NCI-H524 treated with DMSO at 0.1 percent for 48 hours (cell line): ENCODE measurements around the gene RETREG3.
"Not testable (repeated sequence)": the region's sequence is repeated elsewhere in the genome, so short reads cannot be mapped to it uniquely, and the experiment has no call there.

Source experiments
- DNase-seq: peaks from one replicate; lab custom pipeline; 2025; lab: John Stamatoyannopoulos, UW

The RETREG3 gene

DNA sequence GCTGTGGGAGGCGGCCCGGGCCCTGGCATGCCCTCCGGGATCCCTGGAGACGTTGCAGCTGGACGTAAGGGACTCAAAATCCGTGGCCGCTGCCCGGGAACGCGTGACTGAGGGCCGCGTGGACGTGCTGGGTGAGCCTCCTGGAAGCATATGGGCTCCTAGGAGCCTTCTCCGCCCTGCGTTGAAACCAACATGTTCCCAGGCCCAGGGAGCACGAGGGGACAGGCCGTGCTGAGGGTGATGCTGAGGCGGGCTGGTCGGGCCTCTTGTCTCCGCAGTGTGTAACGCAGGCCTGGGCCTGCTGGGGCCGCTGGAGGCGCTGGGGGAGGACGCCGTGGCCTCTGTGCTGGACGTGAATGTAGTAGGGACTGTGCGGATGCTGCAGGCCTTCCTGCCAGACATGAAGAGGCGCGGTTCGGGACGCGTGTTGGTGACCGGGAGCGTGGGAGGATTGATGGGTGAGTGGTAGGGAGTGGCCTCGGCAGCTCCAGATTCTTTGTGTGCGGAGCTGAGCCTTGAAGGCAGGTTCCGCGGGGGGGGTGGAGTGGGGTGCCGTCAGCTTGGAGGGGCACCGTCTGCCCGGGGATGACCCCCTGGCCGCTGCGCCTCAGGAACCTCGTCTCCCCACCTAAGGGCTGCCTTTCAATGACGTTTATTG lies 55.9 kb downstream of the RETREG3 start:
- DNase-seq = no peak

DNA sequence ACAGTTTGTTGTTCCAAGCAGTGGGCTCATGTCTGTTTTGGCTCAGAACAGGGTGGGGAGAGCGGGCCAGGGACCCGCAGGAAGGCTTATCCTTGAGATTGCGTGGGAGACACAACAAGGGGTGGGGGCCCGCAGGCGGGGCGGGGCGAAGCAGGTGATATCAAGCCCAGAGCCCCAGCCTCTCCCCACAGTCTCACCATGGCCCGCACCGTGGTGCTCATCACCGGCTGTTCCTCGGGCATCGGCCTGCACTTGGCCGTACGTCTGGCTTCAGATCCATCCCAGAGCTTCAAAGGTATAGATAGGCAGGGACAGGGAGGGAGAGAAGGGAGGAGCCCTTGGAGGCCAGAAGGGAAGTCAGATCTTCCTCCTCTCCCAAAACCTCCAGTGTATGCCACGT lies 56.4 kb downstream of the RETREG3 start, which contains the start of gene HSD17B1:
Gene HSD17B1 (plus strand): TSS at position 188 of the 400 bp plus-strand sequence. CDS start 11 bp downstream, at position 199.
- DNase-seq = not testable (repeated sequence)

DNA sequence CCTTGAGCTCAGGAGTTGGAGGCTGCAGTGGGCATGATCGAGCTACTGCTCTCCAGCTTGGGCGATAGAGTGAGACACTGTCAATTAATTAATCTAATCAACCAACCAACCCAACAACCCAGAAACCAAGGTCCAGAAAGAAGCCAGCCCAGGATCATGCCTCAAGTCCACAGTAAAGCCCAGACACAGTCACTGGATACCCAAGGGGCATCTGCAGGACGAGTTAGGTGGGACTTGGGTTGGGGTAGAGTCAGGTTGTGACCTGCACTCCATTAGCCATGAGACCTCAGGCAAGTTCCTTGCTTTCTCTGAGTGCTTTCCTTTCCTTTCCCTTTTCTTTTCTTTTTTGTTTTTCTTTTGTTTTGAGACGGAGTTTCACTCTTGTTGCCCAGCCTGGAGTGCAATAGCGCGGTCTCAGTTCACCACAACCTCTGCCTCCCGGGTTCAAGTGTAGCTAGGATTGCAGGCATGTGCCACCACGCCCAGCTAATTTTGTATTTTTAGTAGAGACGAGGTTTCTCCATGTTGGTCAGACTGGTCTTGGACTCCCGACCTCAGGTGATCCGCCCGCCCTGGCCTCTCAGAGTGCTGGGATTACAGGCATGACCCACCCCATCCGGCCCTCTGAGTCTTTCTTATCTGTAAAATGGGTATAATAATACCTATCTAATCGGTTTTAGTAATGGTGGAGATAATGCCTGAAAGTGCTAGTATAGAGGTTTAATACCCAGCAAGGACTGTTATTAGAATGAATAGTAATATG lies 60.0 kb downstream of the RETREG3 start:
- no peak for DNase-seq

DNA sequence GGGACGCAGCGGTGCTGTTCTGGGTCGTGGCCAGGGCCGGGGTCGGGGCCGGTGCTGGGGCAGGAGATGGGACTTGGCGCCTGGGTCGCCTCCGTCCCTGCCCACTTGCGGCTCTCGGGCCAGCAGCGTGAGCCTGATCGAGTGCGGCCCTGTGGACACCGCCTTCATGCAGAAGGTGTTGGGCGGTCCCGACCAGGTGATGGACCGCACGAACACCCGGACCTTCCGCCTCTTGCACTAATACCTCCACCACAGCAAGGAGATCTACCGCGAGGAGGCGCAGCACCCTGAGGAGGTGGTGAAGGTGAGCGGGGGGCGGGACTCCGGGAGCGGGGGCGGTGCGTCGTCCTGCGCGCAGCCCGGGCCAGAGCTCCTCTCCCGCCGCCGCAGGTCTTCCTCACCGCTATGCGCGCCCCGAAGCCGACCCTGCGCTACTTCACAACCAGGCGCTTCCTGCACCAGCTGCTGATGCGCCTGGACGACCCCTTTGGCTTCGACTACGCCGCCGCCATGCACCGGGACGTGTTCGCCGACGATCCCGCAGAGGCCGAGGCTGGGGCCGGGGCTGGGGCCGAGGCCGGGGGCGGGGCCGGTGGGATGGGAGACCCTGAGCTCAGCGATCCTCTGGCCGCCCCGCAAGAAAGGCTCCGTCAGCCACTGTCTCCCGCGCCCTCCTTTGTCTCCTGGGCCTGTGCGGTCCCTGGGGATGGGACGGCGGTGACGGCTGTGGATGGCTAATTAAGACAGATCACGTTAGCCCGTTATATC lies 60.9 kb downstream of the RETREG3 start:
- peak; percentile 4 for DNase-seq

DNA sequence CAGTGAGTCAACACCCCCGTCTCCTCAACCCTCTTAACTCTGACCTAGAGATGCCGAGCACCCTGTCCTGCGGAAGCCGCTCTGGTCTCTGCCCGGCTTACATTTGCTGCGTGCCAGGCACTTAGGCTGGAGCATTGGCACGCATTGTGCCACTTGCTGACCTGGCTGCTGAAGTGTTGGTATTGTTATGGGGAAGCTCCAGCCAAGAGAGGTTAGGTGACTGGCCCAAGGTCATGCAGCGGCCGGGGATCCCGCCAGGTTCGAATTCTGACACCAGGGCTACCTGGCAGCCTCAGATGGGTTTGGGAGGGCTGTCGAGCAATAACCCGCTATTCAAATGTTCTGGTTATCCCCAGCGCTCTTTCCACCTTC lies 61.5 kb downstream of the RETREG3 start:
- DNase-seq = no peak

DNA sequence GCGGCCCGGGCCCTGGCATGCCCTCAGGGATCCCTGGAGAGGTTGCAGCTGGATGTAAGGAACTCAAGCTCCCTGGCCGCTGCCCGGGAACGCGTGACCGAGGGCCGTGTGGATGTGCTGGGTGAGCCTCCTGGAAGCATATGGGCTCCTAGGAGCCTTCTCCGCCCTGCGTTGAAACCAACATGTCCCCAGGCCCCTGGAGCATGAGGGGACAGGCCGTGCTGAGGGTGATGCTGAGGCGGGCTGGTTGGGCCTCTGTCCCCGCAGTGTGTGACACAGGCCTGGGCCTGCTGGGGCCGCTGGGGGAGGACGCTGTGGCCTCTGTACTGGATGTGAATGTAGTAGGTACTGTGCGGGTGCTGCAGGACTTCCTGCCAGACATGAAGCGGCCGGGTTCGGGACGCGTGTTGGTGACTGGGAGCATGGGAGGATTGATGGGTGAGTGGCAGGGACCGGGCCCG lies 62.1 kb downstream of the RETREG3 start:
- no peak for DNase-seq

DNA sequence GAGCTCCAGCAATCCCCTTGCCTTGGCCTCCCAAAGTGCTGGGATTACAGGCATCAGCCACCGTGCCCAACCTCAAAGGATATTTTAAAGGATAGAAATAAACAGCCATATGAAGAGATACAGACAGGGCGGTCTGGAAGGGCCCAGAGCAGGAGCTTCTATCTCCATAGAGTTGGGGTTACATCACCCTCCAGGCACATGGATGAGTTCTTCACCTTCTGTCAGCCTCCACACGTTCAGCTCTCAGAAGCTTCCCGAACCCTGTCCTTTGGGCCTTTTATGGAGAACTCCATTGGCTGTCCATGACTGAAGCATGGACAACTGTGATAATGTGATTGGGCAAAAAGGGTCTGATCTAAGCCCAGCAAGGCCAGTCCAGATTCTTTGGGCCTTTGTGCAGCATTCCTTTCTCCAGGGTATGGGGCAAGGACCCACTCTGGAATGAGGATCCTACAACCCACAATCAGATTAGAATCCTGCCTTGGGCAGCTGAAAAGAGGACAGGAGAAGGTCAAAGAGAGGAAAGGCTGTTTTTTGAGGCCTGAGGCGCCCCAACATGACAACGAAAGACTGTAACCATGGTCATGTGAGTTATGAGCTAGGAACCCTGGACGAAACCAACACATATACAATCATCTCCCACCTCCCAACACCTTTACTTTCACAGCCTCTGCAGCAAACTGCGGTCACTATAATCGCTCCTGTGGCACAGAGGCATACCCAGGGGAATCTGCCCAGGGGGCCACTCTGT lies 63.2 kb downstream of the RETREG3 start:
- not testable (repeated sequence) for DNase-seq

DNA sequence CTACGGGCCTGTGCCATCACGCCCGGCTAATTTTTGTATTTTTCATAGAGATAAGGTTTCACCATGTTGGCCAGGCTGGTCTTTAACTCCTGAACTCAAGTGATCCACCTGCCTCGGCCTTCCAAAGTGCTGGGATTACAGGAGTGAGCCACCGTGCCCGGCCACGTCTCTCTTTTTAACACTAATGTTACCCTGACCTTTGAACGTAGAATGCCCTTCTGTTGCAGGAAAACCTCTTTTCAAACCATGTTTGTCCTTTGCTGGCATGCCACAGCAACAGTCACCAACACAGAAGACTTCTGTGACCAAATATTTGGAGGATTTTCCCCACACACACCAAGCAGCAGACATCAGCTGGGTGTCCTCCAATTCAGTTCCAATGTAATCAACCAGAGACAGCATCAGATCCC lies 64.3 kb downstream of the RETREG3 start:
- no peak for DNase-seq

DNA sequence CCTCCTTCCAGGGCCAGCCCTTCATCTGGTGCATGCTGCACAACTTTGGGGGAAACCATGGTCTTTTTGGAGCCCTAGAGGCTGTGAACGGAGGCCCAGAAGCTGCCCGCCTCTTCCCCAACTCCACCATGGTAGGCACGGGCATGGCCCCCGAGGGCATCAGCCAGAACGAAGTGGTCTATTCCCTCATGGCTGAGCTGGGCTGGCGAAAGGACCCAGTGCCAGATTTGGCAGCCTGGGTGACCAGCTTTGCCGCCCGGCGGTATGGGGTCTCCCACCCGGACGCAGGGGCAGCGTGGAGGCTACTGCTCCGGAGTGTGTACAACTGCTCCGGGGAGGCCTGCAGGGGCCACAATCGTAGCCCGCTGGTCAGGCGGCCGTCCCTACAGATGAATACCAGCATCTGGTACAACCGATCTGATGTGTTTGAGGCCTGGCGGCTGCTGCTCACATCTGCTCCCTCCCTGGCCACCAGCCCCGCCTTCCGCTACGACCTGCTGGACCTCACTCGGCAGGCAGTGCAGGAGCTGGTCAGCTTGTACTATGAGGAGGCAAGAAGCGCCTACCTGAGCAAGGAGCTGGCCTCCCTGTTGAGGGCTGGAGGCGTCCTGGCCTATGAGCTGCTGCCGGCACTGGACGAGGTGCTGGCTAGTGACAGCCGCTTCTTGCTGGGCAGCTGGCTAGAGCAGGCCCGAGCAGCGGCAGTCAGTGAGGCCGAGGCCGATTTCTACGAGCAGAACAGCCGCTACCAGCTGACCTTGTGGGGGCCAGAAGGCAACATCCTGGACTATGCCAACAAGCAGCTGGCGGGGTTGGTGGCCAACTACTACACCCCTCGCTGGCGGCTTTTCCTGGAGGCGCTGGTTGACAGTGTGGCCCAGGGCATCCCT lies 65.7 kb downstream of the RETREG3 start:
- DNase-seq = no peak

DNA sequence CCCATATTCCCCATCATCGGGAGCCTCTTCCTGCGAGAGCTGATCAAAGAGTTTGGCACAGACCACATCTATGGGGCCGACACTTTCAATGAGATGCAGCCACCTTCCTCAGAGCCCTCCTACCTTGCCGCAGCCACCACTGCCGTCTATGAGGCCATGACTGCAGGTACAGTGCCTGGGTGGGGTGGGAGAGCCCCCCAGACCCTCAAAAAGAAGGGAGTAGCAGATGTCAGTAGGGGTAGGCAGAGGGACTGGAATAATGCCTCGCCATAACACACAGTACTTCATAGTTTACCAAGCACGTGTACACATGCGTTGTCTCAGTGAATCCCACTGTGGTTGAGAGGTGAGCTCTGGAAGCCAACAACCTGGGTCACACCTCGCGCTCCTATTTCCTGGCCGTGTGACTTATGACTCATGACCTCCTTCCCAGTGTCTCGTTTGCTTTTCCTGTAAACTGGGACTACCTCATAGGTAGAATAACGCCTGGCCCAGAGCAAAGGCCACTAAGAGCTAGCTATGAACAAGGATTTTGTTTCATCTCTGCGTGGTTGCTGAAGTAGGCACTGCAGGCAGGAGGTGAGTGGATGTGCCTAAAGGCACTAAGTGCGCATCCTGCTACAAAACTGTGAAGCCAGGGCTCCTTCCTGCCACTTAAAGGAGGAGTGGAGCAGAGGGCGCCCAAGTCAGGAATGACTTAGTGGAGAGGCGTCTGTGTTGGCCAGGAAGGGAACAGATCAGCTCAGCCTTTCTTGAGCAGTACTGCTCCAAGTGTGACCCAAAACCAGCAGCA lies 67.9 kb downstream of the RETREG3 start:
- no peak for DNase-seq

DNA sequence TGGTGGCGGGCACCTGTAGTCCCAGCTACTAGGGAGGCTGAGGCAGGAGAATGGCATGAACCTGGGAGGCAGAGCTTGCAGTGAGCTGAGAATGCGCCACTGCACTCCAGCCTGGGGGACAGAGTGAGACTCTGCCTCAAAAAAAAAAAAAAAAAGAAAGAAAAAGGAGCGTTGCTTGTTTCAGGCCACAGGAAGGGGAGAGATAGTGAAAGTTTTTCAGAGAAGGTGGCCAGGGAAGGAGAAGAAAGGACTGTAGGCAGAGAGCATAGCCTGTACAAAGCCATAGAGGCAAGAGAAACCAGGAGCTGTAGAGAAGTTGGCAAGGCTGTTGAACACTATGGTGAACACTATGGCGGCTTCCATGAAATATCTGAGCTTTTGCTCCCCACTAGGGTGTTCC lies 68.6 kb downstream of the RETREG3 start:
- DNase-seq = not testable (repeated sequence)

DNA sequence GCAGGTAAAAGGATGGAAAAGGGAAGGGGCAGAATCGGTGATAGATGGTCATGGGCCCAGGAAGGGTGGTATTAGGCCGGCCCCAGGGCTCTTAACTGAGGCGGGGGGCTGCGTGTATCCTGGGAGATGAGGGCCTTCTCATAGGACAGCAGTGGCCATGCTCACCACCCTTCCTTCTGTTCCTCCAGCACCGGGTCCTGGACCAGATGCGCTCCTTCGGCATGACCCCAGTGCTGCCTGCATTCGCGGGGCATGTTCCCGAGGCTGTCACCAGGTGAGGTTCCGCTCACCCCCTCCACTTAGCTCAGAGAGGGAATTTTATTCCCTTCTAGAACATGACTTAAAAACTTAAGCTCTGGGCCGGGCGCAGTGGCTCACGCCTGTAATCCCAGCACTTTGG lies 70.7 kb downstream of the RETREG3 start:
- no peak for DNase-seq

DNA sequence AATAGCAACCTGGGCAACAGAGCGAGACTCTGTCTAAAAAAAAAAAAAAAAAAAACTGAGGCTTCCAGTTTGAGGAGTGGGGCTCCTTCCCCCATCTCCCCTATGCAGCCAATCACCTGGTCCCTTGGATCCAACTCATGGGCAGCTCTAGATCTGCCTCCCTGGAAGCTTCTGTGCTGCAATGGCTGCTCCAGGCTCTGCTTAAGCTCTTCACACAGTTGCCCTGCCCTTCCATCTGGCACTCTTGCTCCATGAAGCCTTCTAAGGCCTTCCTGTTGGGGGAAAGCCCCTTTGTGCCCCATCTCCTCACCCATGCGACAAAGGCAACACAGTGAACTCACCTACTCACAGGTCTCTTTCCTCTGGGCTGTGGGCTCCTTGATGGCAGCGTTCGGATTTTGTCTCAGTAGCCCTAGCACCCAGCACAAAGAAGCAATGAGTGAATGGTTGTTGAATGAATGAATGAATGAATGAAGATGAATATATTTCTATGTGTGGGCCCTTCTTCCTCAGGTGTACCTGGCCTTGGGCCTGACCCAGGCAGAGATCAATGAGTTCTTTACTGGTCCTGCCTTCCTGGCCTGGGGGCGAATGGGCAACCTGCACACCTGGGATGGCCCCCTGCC lies 71.2 kb downstream of the RETREG3 start:
- no peak for DNase-seq

DNA sequence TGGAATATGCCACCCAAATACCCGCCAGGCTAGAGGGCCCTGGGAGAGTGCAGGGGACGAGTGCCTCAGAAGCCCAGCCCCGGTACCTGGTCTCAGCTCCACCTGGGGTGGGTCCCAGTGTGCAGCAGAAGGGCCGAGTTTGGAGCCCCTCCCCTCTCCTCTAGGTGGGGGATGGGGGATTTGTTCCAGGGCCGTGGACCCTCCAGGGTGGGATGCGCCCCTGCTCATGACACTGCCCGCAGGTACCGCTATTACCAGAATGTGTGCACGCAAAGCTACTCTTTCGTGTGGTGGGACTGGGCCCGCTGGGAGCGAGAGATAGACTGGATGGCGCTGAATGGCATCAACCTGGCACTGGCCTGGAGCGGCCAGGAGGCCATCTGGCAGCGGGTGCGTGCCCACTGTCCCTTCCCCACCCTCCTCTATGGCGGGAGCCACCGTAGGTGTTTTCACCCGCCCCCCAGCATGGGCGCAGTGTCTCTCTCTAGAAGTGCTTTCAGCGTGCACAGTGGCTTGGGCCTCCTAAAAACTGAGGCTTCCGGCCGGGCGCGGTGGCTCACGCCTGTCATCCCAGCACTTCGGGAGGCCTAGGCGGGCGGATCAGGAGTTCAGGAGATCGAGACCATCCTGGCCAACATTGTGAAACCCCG lies 71.9 kb downstream of the RETREG3 start:
- no peak for DNase-seq

DNA sequence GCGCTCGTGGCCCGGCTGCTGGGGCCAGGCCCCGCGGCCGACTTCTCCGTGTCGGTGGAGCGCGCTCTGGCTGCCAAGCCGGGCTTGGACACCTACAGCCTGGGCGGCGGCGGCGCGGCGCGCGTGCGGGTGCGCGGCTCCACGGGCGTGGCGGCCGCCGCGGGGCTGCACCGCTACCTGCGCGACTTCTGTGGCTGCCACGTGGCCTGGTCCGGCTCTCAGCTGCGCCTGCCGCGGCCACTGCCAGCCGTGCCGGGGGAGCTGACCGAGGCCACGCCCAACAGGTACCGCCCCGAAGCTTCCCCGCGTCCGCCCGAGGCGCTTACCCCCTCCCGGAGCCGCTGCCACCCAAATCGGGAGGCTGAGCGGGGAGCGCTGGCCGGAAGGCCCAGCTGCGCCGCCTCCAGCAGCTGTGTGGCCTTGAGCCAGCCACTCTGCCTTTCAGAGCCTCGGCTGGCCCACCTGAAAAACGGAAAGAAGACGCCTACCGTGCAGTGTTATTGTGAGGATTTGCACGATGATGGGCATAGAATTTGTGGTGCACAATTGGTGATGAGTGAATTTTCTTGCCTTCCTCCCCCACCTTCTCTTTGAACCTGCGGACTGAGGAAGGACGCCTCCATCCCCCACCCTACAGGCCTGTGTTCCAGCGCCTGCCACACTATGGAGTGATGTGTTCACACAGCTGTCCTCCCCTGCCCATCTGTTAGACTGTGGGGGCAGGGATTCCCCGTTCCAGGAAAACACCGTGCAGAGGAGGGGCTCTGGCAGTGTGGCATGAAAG lies 72.6 kb downstream of the RETREG3 start:
- DNase-seq = peak; percentile 68

DNA sequence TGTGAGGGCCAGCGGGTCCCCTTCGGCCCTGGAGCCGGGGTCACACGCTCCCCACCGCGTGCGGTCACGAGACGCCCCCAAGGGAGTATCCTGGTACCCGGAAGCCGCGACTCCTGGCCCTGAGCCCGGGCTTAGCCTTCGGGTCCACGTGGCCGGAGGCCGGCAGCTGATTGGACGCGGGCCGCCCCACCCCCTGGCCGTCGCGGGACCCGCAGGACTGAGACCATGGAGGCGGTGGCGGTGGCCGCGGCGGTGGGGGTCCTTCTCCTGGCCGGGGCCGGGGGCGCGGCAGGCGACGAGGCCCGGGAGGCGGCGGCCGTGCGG lies 73.2 kb downstream of the RETREG3 start, which contains the start of gene NAGLU:
Gene NAGLU (plus strand): TSS at position 194 of the 324 bp plus-strand sequence. CDS start 32 bp downstream, at position 226.
- peak; percentile 51 for DNase-seq

DNA sequence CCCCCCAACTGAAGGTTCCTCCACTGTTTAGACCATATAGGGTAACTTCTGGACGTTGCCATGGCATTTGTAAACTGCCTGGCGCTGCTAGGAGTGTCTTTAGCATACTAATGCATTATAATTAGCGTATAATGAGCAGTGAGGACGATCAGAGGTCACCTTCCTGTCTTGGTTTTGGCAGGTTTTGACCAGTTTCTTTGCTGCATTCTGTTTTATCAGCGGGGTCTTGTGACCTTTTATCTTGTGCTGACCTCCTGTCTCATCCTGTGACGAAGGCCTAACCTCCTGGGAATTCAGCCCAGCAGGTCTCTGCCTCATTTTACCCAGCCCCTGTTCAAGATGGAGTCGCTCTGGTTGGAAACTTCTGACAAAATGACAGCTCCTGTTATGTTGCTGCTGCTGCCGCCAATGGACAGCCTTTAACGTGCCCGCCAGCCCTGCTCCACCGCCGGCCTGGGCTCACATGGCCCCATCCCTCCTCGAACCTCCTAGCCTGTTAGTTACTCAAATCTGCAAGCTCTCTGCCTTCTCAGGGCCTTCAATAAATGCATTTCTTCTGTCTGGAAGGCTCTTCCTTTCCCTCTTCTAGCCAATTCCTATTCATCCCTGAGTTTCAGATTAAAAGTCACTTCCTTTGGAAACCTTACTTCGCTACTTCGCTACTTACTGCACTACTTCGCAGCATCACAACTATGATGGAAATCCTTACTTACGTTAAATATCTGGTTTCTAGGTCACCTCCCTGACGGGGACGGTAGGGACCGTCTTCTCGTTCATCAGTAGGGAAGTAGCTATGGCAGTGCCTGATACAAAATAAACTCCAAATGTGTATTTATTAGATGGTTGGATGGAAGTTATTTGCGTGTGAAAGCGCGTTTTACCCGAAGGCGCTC lies 73.8 kb downstream of the RETREG3 start:
- DNase-seq = no peak
